Sigmoid colon (tissue), 4 donors: Measurements from ENCODE around the gene NPY4R.

ENCODE experiments used
- EP300 ChIP-seq, 4 donors: sonication (generic); formaldehyde crosslinking; IDR thresholded peaks; one replicate each; pipeline ENCODE4 v1.6.1; 2017; ENCODE audit warnings: antibody characterized with exemption in 4 of 4
- POLR2AphosphoS5 ChIP-seq, 4 donors: sonication (generic); formaldehyde crosslinking; IDR thresholded peaks; one replicate each; pipeline ENCODE4 v1.6.1; 2017; ENCODE audit warnings: antibody characterized with exemption in 4 of 4
- TF ChIP-seq, protein P1 (sequence below), 4 experiments: fragments of 450-650 bp in 3 of 4; fragments of 200-600 bp in 1 of 4; IDR thresholded peaks; one replicate each; pipeline ENCODE4 v1.5.1; 2016 to 2019; ENCODE audit warnings: antibody characterized with exemption in 4 of 4, mild to moderate bottlenecking in 3 of 4, moderate library complexity in 2 of 4

DNA sequence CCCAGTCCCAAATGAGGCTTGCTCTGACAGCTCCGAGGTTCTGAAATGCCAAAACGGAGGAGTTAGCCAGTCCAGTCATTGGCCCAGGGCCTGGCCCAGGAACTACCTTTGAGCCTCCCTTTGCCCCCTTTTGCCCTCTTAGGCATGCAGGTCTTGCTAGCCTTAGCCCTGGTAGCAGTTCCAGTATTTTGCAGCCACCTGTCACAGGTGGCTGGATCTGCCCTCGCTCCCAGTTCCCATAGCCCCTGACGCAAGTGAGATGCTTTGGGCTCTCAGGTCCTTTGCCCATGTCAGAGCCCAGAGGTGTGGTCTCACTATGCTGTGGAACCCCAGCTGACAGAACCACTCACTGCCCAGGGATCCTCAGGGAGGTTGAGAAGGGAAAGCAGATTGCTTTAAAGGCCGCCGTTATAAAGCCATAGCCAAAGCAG is 48.7 kb upstream of the NPY4R start:
- TF ChIP-seq, protein P1, sequence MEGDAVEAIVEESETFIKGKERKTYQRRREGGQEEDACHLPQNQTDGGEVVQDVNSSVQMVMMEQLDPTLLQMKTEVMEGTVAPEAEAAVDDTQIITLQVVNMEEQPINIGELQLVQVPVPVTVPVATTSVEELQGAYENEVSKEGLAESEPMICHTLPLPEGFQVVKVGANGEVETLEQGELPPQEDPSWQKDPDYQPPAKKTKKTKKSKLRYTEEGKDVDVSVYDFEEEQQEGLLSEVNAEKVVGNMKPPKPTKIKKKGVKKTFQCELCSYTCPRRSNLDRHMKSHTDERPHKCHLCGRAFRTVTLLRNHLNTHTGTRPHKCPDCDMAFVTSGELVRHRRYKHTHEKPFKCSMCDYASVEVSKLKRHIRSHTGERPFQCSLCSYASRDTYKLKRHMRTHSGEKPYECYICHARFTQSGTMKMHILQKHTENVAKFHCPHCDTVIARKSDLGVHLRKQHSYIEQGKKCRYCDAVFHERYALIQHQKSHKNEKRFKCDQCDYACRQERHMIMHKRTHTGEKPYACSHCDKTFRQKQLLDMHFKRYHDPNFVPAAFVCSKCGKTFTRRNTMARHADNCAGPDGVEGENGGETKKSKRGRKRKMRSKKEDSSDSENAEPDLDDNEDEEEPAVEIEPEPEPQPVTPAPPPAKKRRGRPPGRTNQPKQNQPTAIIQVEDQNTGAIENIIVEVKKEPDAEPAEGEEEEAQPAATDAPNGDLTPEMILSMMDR (IDR thresholded peaks at IDR 0.05): no peak
- TF ChIP-seq EP300 (IDR thresholded peaks at IDR 0.05) (no peak), POLR2AphosphoS5 (IDR thresholded peaks at IDR 0.05) (no peak)
